Esophagus squamous epithelium (tissue), 5 donors: Measurements from ENCODE around the gene TMEM150C. TPM values are rescaled to one million over a fixed set of nuclear protein-coding genes. Genes with fewer than 3 reads are reported as not detected.
"Not testable (repeated sequence)": the region's sequence is repeated elsewhere in the genome, so short reads cannot be mapped to it uniquely, and the experiment has no call there.

Experiments
- DNase-seq: peaks from one replicate; lab custom pipeline; 2025; lab: John Stamatoyannopoulos, UW
- H3K27ac ChIP-seq, 4 donors: fragments of 200-600 bp; sonication (generic); one replicate each; pipeline ENCODE4 v1.5.1; 2016 to 2019; ENCODE audit warnings: mild to moderate bottlenecking in 1 of 4
- H3K27me3 ChIP-seq, 4 donors: fragments of 200-600 bp; sonication (generic); 1 replicate in 3 of 4; 2 replicates in 1 of 4; pipeline versions ENCODE4 v1.5.1 to v1.6.0; 2017 to 2021; ENCODE audit warnings: antibody characterized with exemption in 1 of 4
- H3K36me3 ChIP-seq, 3 donors: fragments of 200-600 bp; sonication (generic); one replicate each; pipeline ENCODE4 v1.5.1; 2016 to 2019
- H3K4me1 ChIP-seq, 3 donors: fragments of 200-600 bp; sonication (generic); one replicate each; pipeline ENCODE4 v1.5.1; 2017 to 2019
- H3K4me3 ChIP-seq, 4 donors: fragments of 200-600 bp; sonication (generic); 1 replicate in 3 of 4; 2 replicates in 1 of 4; pipeline ENCODE4 v1.5.1; 2016 to 2019; ENCODE audit warnings: mild to moderate bottlenecking in 2 of 4, moderate library complexity in 1 of 4
- H3K9me3 ChIP-seq, 3 donors: fragments of 200-600 bp; sonication (generic); one replicate each; pipeline ENCODE4 v1.5.1; 2016 to 2019
- POLR2A ChIP-seq, 4 donors: fragments of 450-650 bp; IDR thresholded peaks; one replicate each; pipeline ENCODE4 v1.6.1; 2017; ENCODE audit warnings: antibody characterized with exemption in 4 of 4, mild to moderate bottlenecking in 4 of 4, moderate library complexity in 3 of 4
- WGBS, 2 donors: methylation state at CpG; one replicate each; pipeline ENCODE4 v1.1.5; 2018; 5-methylcytosine and 5-hydroxymethylcytosine counted together
- intact Hi-C: fragments of 100-400 bp; cut with DNase I; formaldehyde crosslinking; loops from one replicate; pipeline ENCODE4 v1.15.0; 2022
- total RNA-seq, 4 donors: library from RNA; depleted of rRNA; stranded (reverse); fragments of >200 nt; gene quantifications; one replicate each; pipeline ENCODE4 v1.1.0, GENCODE V29; 2016
- TF ChIP-seq, protein P1 (sequence below), 6 experiments: fragments of 450-650 bp in 4 of 6; fragments of 200-600 bp in 2 of 6; sonication (generic) in 2 of 6; IDR thresholded peaks; one replicate each; pipeline ENCODE4 v1.5.1; 2016 to 2019; ENCODE audit warnings: antibody characterized with exemption in 6 of 6, mild to moderate bottlenecking in 4 of 6, moderate library complexity in 4 of 6
- donor health status: DM: yes; HTN: yes; CAD: no.

Gene TMEM150C
- total RNA-seq, 4 donors from 2014 or later = 1.1 to 3.8 (median 2.8) TPM

GRCh38 chr4:82479562-82479961 lies 82.2 kb downstream of the TMEM150C start:
- H3K27me3 ChIP-seq = no peaks in the 10 kb centered on the region
- no peaks in the 10 kb centered on the region for H3K36me3 ChIP-seq
- peaks cover 0 to 12% (median 0%) of the 10 kb centered on the region in 3 donors for H3K4me1 ChIP-seq
- 93 to 96% methylated on average over 13 of the region's 14 CpGs for WGBS, 2 donors
- no peak for TF ChIP-seq POLR2A (IDR thresholded peaks at IDR 0.05)
- TF ChIP-seq, protein P1, sequence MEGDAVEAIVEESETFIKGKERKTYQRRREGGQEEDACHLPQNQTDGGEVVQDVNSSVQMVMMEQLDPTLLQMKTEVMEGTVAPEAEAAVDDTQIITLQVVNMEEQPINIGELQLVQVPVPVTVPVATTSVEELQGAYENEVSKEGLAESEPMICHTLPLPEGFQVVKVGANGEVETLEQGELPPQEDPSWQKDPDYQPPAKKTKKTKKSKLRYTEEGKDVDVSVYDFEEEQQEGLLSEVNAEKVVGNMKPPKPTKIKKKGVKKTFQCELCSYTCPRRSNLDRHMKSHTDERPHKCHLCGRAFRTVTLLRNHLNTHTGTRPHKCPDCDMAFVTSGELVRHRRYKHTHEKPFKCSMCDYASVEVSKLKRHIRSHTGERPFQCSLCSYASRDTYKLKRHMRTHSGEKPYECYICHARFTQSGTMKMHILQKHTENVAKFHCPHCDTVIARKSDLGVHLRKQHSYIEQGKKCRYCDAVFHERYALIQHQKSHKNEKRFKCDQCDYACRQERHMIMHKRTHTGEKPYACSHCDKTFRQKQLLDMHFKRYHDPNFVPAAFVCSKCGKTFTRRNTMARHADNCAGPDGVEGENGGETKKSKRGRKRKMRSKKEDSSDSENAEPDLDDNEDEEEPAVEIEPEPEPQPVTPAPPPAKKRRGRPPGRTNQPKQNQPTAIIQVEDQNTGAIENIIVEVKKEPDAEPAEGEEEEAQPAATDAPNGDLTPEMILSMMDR (IDR thresholded peaks at IDR 0.05) = no peak
- no peaks in the 10 kb centered on the region for H3K9me3 ChIP-seq
- intact Hi-C loops = no loop called here
- DNase-seq = no peak
- no peak overlapping the region for H3K4me3 ChIP-seq
- no peak overlapping the region for H3K27ac ChIP-seq

- H3K27me3 ChIP-seq, H3K4me3 ChIP-seq, H3K36me3 ChIP-seq, intact Hi-C loops, H3K27ac ChIP-seq, DNase-seq, H3K9me3 ChIP-seq: not testable (repeated sequence)
- H3K4me1 ChIP-seq = peaks cover 0 to 12% (median 0%) of the 10 kb centered on the region in 3 donors
- WGBS, 2 donors = 57 to 60% methylated on average over 6 to 8 of the region's 9 CpGs
Measured at GRCh38 chr4:82477469-82477868, 84.3 kb downstream of the TMEM150C start.

- H3K4me3 ChIP-seq, H3K9me3 ChIP-seq, H3K27me3 ChIP-seq, H3K27ac ChIP-seq, intact Hi-C loops, DNase-seq, H3K36me3 ChIP-seq: not testable (repeated sequence)
- H3K4me1 ChIP-seq = peaks cover 0 to 12% (median 0%) of the 10 kb centered on the region in 3 donors
- 91 to 93% methylated on average over 7 of the region's 7 CpGs for WGBS, 2 donors
Measured at GRCh38 chr4:82475931-82476330, 85.9 kb downstream of the TMEM150C start.

- intact Hi-C loops = no loop called here
- no peaks in the 10 kb centered on the region for H3K9me3 ChIP-seq
- H3K36me3 ChIP-seq = no peaks in the 10 kb centered on the region
- peaks cover 0 to 22% (median 0%) of the 10 kb centered on the region in 3 donors for H3K4me1 ChIP-seq
- DNase-seq = no peak
- 94 to 98% methylated on average over 7 to 12 of the region's 15 CpGs for WGBS, 2 donors
- no peak for TF ChIP-seq POLR2A (IDR thresholded peaks at IDR 0.05)
- TF ChIP-seq, protein P1 (IDR thresholded peaks at IDR 0.05) = no peak
- H3K27me3 ChIP-seq = no peaks in the 10 kb centered on the region
- H3K27ac ChIP-seq = no peak overlapping the region
- H3K4me3 ChIP-seq = no peak overlapping the region
Measured at GRCh38 chr4:82473621-82474164, 88.1 kb downstream of the TMEM150C start.

DNA sequence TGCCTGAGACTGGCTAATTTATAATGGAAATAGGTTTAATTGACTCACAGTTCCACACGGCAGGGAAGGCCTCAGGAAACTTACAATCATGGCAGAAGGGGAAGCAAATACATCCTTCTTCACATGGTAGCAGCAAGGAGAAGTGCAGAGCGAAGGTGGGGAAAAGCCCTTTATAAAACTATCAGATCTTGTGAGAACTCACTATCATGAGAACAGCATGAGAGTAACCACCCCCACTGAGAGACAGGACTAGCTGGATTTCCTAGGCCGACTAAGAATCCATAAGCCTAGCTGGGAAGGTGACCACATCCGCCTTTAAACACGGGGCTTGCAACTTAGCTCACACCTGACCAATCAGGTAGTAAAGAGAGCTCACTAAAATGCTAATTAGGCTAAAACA lies 88.7 kb downstream of the TMEM150C start:
- Histone ChIP-seq H3K4me1 (peaks cover 0 to 22% (median 0%) of the 10 kb centered on the region in 3 donors), H3K27ac (peak overlapping the region in 2 of 4 donors; percentile 30 to 39)
- intact Hi-C loops, H3K36me3 ChIP-seq, H3K4me3 ChIP-seq, H3K27me3 ChIP-seq, H3K9me3 ChIP-seq, DNase-seq: not testable (repeated sequence)
- WGBS, 2 donors = 64 to 87% methylated on average over 5 of the region's 5 CpGs

- Histone ChIP-seq H3K27me3 (no peaks in the 10 kb centered on the region), H3K36me3 (no peaks in the 10 kb centered on the region), H3K4me1 (peaks cover 0 to 10% (median 0%) of the 10 kb centered on the region in 3 donors), H3K9me3 (no peaks in the 10 kb centered on the region), H3K27ac (peak overlapping the region in 1 of 4 donors; percentile 46), H3K4me3 (no peak overlapping the region)
- intact Hi-C loops = loop anchor here (10.0 kb wide), 2 partner anchors 275 to 325 kb away; partner anchors contain the start of gene SCD5
- no peak for DNase-seq
- TF ChIP-seq, protein P1 (IDR thresholded peaks at IDR 0.05) = no peak
- TF ChIP-seq POLR2A (IDR thresholded peaks at IDR 0.05) = no peak
- WGBS, 2 donors = 61 to 100% methylated on average over 1 to 2 of the region's 2 CpGs
Measured at GRCh38 chr4:82469791-82470345, 91.9 kb downstream of the TMEM150C start.
